Parietal lobe (tissue), 2 donors: ENCODE results near the gene CRTAC1. TPM values are rescaled to one million over a fixed set of nuclear protein-coding genes. Genes with fewer than 3 reads are reported as not detected.

Experiments used
- small RNA-seq: library from RNA; depleted of rRNA; stranded (forward); fragments of <200 nt; gene quantifications from one replicate; pipeline ENCODE3, GENCODE V24; 2014; ENCODE audit warnings: low replicate concordance
- total RNA-seq: library from RNA; depleted of rRNA; stranded (reverse); fragments of >200 nt; gene quantifications from one replicate; pipeline ENCODE4 v1.2.3, GENCODE V29; 2014

The CRTAC1 gene, protein sequence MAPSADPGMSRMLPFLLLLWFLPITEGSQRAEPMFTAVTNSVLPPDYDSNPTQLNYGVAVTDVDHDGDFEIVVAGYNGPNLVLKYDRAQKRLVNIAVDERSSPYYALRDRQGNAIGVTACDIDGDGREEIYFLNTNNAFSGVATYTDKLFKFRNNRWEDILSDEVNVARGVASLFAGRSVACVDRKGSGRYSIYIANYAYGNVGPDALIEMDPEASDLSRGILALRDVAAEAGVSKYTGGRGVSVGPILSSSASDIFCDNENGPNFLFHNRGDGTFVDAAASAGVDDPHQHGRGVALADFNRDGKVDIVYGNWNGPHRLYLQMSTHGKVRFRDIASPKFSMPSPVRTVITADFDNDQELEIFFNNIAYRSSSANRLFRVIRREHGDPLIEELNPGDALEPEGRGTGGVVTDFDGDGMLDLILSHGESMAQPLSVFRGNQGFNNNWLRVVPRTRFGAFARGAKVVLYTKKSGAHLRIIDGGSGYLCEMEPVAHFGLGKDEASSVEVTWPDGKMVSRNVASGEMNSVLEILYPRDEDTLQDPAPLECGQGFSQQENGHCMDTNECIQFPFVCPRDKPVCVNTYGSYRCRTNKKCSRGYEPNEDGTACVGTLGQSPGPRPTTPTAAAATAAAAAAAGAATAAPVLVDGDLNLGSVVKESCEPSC
- total RNA-seq: 5.0 TPM

DNA sequence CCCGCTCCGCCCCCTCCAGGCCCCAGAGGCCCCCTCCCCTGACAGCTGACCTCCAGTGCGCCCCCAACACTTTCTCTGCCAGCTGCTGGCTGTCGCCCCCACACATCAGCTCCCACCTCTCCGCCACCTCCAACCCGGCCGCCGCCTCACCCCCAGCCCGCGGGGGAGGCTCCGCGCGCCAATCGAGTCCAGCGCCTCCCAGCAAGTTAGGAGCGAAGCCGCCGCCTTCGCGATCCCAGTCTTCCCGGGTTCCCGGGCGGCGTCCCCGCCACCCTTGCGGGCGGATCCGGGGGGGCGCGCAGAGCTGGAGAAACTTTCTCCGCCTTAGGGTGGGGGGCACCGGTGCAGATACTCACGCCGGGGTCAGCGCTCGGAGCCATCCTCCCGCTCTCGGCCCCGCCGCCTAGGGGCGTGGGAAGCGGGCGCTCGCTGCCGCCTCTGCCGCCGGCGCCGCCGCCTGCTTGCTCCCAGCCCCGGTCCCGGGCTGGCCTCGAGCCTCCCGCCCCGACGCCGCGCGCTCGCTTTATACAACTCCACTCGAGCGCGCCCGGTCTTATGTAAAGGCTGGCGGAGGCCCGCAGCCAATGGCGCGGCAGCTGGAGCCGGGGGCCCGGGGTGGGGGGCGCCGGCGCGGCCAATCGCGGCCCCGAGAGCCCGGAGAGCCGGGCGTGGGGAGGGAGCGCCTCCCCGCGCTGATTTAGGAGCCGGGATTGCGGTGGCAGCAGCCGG lies at the start of gene CRTAC1:
Gene CRTAC1, minus strand, starts transcription at position 529 of the 729 bp plus-strand sequence. Its CDS starts 149 bp downstream, at position 380.

DNA sequence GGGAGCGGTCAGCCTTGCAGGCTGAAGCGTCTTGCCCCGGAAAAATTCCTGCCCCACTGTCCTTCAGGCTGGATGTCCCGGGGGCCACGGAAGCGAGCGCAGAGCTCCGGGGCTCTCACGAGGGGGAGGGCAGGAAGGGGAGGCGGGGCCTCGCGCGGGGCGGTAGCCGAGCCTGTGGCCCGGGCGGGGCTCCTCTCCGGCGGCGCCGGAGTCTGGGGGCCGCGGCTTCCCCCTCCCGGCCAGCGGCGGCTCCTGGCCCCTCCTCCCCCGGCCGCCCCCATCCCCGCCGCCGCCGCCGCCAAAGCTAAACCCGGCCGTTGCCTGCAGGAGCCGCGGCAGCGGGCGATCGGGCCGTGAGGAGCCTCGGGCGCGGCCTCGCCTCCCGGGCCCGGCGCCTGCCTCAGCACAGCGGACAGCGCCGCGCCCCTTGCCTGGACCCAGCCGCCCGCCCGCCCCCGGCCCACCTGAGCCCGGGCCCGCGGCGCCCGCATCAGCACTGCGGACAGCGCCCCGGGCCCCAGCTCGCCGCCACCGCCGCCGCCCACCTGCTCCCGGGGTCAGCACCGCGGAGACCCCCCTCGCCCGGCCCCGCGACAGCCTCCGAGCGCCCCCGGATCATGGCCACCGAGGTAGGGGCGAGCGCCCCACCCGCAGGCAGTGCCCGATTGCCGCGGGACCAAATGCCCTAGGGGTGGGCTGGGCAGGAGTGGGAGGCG lies 180.6 kb downstream of the CRTAC1 start, which contains the start of gene GOLGA7B:
Gene GOLGA7B, plus strand, starts transcription at position 157 of the 716 bp plus-strand sequence. Its CDS starts 461 bp downstream, at position 618.

Small RNA genes within 50 kb of the gene (small RNA-seq; reads per million reads assigned to genes)
- not detected for gene AL355301.1

Other genes starting within 250 kb of the CRTAC1 start
- gene GOLGA7B, start 180.8 kb downstream of the CRTAC1 start, total RNA-seq: 16.6 TPM
- gene R3HCC1L, start 104.0 kb upstream of the CRTAC1 start, total RNA-seq: 21.0 TPM
- gene LOXL4, start 237.6 kb upstream of the CRTAC1 start, total RNA-seq: 0.31 TPM